ENCODE data around the gene PRDM11. TPM values are rescaled to one million over a fixed set of nuclear protein-coding genes. Genes with fewer than 3 reads are reported as not detected.

The PRDM11 gene
- total RNA-seq, 1 experiment from 2014 or later, result 10.7 TPM

- Histone ChIP-seq H3K36me3 (ENCODE audit: low read depth) (no peaks in the 10 kb centered on the region), H3K4me1 (replicated peaks; ENCODE audit: insufficient read depth) (no peaks in the 10 kb centered on the region), H3K27me3 (ENCODE audit: insufficient read depth, low read depth) (peaks cover 15% of the 10 kb centered on the region; the same call in 1 of the 2 replicates), H3F3A (ENCODE audit: insufficient read depth, low read depth) (no peaks in the 10 kb centered on the region), H3K27ac (no peak overlapping the region), H3K4me3 (no peak overlapping the region), H3K9me3 (ENCODE audit: insufficient read depth, low read depth) (peaks cover 4% of the 10 kb centered on the region; the same call in 1 of the 2 replicates), H3K9me2 (ENCODE audit: insufficient read depth) (no peaks in the 10 kb centered on the region), H3K79me2 (ENCODE audit: low read depth) (no peaks in the 10 kb centered on the region), H2AFZ (no peak overlapping the region), H3K4me2 (no peak overlapping the region), H4K20me1 (ENCODE audit: insufficient read depth) (no peaks in the 10 kb centered on the region)
- BruUV-seq (replicated peaks), result no TSS peak
- no peak for DNase-seq
- ChIA-PET CTCF (no interaction called here), POLR2A (ENCODE audit: unreplicated experiment) (no interaction called here)
- intact Hi-C loops (cut with micrococcal nuclease; ENCODE audit: unreplicated experiment), result no loop called here
- TF ChIP-seq EZH2 (IDR thresholded peaks at IDR 0.05; ENCODE audit: low read depth) (no peak), CTCF (conservative IDR thresholded peaks at IDR 0.05) (no peak)
Observed at GRCh38 chr11:45204761-45205160, 58.3 kb downstream of the PRDM11 start.

GRCh38 chr11:45205978-45206377 lies 59.5 kb downstream of the PRDM11 start:
- no peaks in the 10 kb centered on the region for H3K9me2 ChIP-seq (ENCODE audit: insufficient read depth)
- no TSS peak for BruUV-seq (replicated peaks)
- peaks cover 4% of the 10 kb centered on the region; the same call in 1 of the 2 replicates for H3K9me3 ChIP-seq (ENCODE audit: insufficient read depth, low read depth)
- no peak overlapping the region for H3K27ac ChIP-seq
- no peak for DNase-seq
- no peaks in the 10 kb centered on the region for H3F3A ChIP-seq (ENCODE audit: insufficient read depth, low read depth)
- TF ChIP-seq EZH2 (IDR thresholded peaks at IDR 0.05; ENCODE audit: low read depth), result no peak
- intact Hi-C loops (cut with micrococcal nuclease; ENCODE audit: unreplicated experiment), result no loop called here
- no peaks in the 10 kb centered on the region for H3K79me2 ChIP-seq (ENCODE audit: low read depth)
- peaks cover 24% of the 10 kb centered on the region for H3K27me3 ChIP-seq (ENCODE audit: insufficient read depth, low read depth)
- H3K4me2 ChIP-seq, result no peak overlapping the region
- no peaks in the 10 kb centered on the region for H4K20me1 ChIP-seq (ENCODE audit: insufficient read depth)
- no peaks in the 10 kb centered on the region for H3K36me3 ChIP-seq (ENCODE audit: low read depth)
- H2AFZ ChIP-seq, result no peak overlapping the region
- POLR2A ChIA-PET (ENCODE audit: unreplicated experiment), result no interaction called here
- no peaks in the 10 kb centered on the region for H3K4me1 ChIP-seq (replicated peaks; ENCODE audit: insufficient read depth)
- CTCF ChIA-PET, result no interaction called here
- no peak overlapping the region for H3K4me3 ChIP-seq

GRCh38 chr11:45208135-45208534 lies 61.7 kb downstream of the PRDM11 start:
- H3K36me3 ChIP-seq (ENCODE audit: low read depth), result no peaks in the 10 kb centered on the region
- no peaks in the 10 kb centered on the region for H3K9me2 ChIP-seq (ENCODE audit: insufficient read depth)
- no peak overlapping the region for H3K27ac ChIP-seq
- BruUV-seq (replicated peaks), result no TSS peak
- intact Hi-C loops (cut with micrococcal nuclease; ENCODE audit: unreplicated experiment), result no loop called here
- H3K27me3 ChIP-seq (ENCODE audit: insufficient read depth, low read depth), result peaks cover 27% of the 10 kb centered on the region
- no peak overlapping the region for H3K4me2 ChIP-seq
- no peaks in the 10 kb centered on the region for H4K20me1 ChIP-seq (ENCODE audit: insufficient read depth)
- peaks cover 4% of the 10 kb centered on the region; the same call in 1 of the 2 replicates for H3K9me3 ChIP-seq (ENCODE audit: insufficient read depth, low read depth)
- no peak for DNase-seq
- CTCF ChIA-PET, result no interaction called here
- H2AFZ ChIP-seq, result no peak overlapping the region
- no peaks in the 10 kb centered on the region for H3F3A ChIP-seq (ENCODE audit: insufficient read depth, low read depth)
- POLR2A ChIA-PET (ENCODE audit: unreplicated experiment), result no interaction called here
- TF ChIP-seq EZH2 (IDR thresholded peaks at IDR 0.05; ENCODE audit: low read depth) (no peak), CTCF (conservative IDR thresholded peaks at IDR 0.05) (no peak)
- no peaks in the 10 kb centered on the region for H3K79me2 ChIP-seq (ENCODE audit: low read depth)
- no peaks in the 10 kb centered on the region for H3K4me1 ChIP-seq (replicated peaks; ENCODE audit: insufficient read depth)
- H3K4me3 ChIP-seq, result no peak overlapping the region

All from PC-9 (cell line).